Activated CD8-positive, alpha-beta memory T cell treated with anti-CD3 and anti-CD28 coated beads for 48 hours (primary cell): ENCODE measurements around the gene ZNF557.
A peak's percentile ranks its signal among the peaks of the same experiment; 100 is the strongest.
"Not testable (repeated sequence)": the region's sequence is repeated elsewhere in the genome, so short reads cannot be mapped to it uniquely, and the experiment has no call there.

ENCODE experiments used
- DNase-seq, 3 experiments: peaks; one replicate each; pipeline ENCODE4 v3.0.0-alpha.2; 2020; ENCODE audit warnings: low read depth in 2 of 3, low spot score in 2 of 3

ZNF557 gene

DNA sequence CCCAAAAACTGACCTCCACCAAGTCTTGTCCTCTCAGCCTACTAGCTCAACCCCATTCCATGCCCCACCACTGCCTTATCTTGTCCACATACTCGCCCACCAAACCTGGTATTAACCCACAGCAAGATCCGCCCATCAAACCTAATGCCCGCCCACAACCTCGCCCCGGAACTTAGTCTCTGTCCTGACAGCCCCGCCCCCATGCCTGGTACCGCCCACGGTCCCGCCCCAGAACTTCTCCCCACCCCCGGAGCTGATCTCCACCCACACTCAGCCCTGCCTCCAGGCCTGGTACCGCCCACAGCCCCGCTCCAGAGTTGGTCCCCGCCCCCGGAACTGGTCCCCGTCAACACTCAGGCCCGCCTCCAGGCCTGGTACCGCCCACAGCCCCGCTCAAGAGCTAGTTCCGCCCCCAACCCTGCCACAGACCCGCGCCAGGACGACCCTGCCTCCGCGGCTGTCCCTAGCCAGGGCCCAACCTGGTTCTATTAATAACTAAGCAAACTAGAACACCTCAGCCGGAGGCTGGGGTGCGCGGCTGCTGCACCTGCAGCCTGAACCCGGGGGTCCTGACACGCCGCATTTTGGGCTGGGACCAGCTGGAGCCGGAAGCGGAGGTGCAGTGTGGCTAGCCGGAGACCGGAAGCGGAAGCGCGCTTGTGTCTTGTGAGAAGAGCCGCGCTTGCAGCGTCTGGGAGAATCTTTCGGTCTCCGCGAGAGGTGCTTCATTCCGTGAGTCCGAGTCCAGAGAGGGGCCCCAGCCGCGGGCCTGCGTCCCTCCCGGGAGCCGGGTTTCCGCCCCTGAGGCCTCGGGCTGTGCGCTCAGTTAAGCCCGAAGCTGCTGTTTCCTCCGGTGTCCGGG lies at the start of gene ZNF557:
Gene ZNF557 (plus strand): TSS at position 662 of the 862 bp plus-strand sequence. CDS start 5,372 bp downstream, outside the sequence.
- DNase-seq: peak; percentile 91 to 94 (median 91)

GRCh38 chr19:7021331-7021730 lies 48.2 kb upstream of the ZNF557 start, which contains the start of gene MBD3L2B:
Gene MBD3L2B (minus strand): TSS chr19:7021431. CDS start chr19:7021397, 34 bp downstream.
- DNase-seq: not testable (repeated sequence)

GRCh38 chr19:7028790-7029189 lies 40.7 kb upstream of the ZNF557 start:
- DNase-seq: not testable (repeated sequence)

DNA sequence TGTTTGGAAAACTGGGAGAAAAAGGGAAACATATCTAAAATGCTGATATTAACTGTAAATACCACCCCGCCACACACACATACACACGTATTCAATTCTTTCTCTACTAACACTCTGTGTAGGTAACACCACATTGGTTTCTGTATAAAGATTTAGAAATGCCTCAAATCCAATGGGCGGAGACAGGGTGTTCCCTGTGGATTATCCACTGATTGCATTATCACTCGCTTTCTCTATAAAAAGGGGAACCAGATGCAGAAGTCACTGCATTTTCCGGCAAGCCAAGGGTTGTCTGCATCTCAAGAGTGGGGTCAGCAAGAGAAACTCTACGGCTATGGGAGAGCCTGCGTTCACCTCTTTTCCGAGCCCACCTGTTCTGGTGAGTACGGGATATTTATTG lies 39.2 kb upstream of the ZNF557 start, which contains the start of gene MBD3L5:
Gene MBD3L5 (plus strand): TSS at position 301 of the 400 bp plus-strand sequence. CDS start 34 bp downstream, at position 335.
- DNase-seq: not testable (repeated sequence)

- not testable (repeated sequence) for DNase-seq
Measured at GRCh38 chr19:7040079-7040478, 29.4 kb upstream of the ZNF557 start, which contains the start of gene MBD3L4. Gene MBD3L4 (minus strand): TSS chr19:7040179. CDS start chr19:7040144, 35 bp downstream.

GRCh38 chr19:7041563-7041962 lies 27.9 kb upstream of the ZNF557 start:
- DNase-seq: not testable (repeated sequence)

GRCh38 chr19:7049021-7049420 lies 20.5 kb upstream of the ZNF557 start, which contains the start of gene MBD3L2:
Gene MBD3L2 (plus strand): TSS chr19:7049321. CDS start chr19:7049374, 53 bp downstream.
- not testable (repeated sequence) for DNase-seq

DNA sequence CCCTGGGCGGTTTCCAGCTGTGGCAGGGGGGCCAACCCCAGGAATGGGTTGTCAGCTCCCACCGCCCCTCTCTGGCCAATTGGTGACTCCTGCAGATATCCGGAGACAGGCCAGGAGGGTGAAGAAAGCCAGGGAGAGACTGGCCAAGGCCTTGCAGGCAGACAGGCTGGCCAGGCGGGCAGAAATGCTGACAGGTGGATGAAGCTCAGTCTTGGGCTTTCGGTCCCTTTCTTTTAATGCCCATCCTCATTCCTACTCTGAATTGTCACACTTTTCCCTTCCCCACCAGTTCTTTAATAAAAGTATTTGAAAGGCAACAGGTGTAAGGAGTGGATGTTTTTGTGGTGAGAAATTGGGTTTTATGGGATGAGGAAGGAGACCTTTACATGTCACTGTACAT lies 18.1 kb upstream of the ZNF557 start:
- not testable (repeated sequence) for DNase-seq

- DNase-seq: not testable (repeated sequence)
Measured at GRCh38 chr19:7052896-7053295, 16.6 kb upstream of the ZNF557 start.

DNA sequence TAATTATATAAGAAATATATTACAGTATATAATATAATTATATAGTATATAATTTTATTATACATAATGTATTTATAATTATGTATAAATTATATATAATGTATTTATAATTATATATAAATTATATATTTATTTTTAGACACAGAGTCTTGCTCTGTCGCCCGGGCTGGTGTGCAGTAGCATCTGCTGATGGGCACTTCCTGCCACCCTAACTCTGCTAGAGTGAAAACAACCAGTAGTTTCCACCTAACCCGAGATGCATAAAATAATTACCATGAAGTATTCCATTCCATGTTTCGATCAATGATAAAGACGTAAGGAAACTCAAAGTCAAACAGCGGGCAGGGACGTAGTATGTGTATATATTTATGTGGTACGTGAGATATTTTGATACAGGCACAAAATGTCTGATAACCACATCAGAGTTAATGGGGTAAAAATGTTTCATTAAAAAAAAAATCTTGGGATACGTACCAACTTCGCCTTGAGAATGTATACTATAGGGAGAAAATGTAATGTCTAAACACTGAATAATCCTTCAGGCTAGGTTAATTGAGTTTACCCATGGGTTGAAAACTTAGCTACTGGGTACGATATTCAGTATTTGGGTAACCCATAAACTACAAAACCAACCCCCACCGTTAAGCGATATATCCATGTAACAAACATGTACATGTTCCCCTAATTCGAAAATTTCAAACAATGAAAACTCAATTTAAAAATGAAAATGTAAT lies 14.7 kb upstream of the ZNF557 start:
- not testable (repeated sequence) for DNase-seq

DNA sequence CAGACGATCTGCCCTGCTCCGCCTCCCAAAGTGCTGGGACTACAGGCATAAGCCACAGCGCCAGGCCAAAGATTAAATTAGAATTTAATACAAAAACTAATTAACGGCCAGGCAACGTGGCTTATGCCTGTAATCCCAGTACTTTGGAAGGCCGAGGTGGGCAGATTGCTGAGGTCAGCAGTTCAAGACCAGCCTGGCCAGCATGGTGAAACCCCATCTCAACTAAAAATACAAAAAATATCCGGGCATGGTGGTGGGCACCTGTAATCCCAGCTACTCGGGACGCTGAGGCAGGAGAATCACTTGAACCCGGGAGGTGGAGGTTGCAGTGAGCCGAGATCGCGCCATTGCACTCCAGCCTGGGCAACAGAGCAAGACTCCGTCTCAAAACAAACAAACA lies 13.8 kb upstream of the ZNF557 start:
- DNase-seq: not testable (repeated sequence)

GRCh38 chr19:7056371-7056770 lies 13.1 kb upstream of the ZNF557 start:
- not testable (repeated sequence) for DNase-seq

- DNase-seq: not testable (repeated sequence)
Measured at GRCh38 chr19:7058576-7058975, 10.9 kb upstream of the ZNF557 start, which contains the start of gene MBD3L3. Gene MBD3L3 (minus strand): TSS chr19:7058676. CDS start chr19:7058605, 71 bp downstream.

DNA sequence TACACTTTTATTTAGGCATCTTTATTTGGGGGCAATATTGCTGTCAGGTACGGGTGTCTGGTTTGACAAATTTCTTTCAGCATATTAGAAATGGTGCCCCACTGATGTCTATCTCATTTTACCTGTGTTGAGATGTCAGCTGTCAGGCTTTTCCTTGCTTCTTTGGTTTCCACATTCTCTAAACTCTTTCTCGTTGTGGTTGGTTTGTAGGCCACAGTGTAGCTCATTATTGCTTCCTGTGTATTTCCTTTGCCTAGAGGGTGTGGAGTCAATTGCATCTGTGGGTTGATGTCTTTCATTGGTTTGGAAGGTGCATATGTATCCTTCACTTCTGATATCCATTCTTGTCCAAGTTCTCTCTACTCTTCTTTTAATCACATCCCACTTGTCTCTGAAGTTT lies 9.5 kb upstream of the ZNF557 start:
- DNase-seq: not testable (repeated sequence)

GRCh38 chr19:7063339-7063738 lies 6.2 kb upstream of the ZNF557 start:
- no peak for DNase-seq

GRCh38 chr19:7063764-7064418 lies 5.6 kb upstream of the ZNF557 start:
- no peak for DNase-seq

GRCh38 chr19:7067122-7067521 lies 2.4 kb upstream of the ZNF557 start:
- not testable (repeated sequence) for DNase-seq

- no peak for DNase-seq
Measured at GRCh38 chr19:7067716-7068115, 1.8 kb upstream of the ZNF557 start.

GRCh38 chr19:7068599-7068998 lies 904 bp upstream of the ZNF557 start:
- no peak for DNase-seq

- no peak for DNase-seq
Measured at GRCh38 chr19:7069904-7070226, 362 bp downstream of the ZNF557 start.

DNA sequence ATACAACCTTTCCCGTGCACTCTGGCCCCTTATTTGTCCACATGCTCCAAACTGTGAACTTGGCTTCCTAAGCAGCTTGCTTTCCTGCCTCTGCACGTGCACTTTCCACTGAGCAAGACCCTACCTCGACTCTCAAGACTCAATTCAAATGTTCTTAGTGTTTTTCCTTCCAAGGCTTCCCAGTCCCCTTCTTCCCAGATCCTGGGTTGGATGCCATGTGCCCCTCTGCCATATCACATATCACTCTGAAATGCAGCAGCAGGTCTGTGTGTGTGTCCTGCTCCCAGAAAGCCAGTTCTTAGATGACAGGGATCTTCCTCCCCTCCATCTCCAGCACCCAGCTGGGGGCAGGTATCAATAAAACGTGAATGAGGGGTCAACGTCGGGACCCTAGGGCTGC lies 3.0 kb downstream of the ZNF557 start:
- no peak for DNase-seq
